Prostate gland (tissue), 2 donors: ENCODE measurements around the gene PRSS48. TPM values are rescaled to one million over a fixed set of nuclear protein-coding genes. Genes with fewer than 3 reads are reported as not detected.

Source experiments
- DNase-seq: peaks from one replicate; pipeline ENCODE4 v3.0.0-alpha.2; 2019; ENCODE audit warnings: low spot score
- H3K27ac ChIP-seq, 2 donors: fragments of 200-600 bp; sonication (generic); 2 replicates each; pipeline ENCODE4 v1.5.1; 2017 to 2019
- H3K27me3 ChIP-seq: fragments of 200-600 bp; sonication (generic); replicated peaks from 2 replicates; pipeline ENCODE4 v1.5.1; 2019; ENCODE audit not compliant: insufficient read depth
- H3K36me3 ChIP-seq, 2 donors: fragments of 200-600 bp; sonication (generic); 1 replicate in 1 of 2; 2 replicates in 1 of 2; pipeline versions ENCODE4 v1.5.1 to v1.8.1; 2017 to 2019
- H3K4me1 ChIP-seq: fragments of 200-600 bp; sonication (generic); replicated peaks from 2 replicates; pipeline ENCODE4 v1.5.1; 2019
- H3K4me3 ChIP-seq, 2 donors: fragments of 200-600 bp; sonication (generic); 2 replicates each; pipeline ENCODE4 v1.5.1; 2017 to 2019
- H3K9me3 ChIP-seq: fragments of 200-600 bp; sonication (generic); 2 replicates; pipeline ENCODE4 v1.5.1; 2017
- CTCF ChIP-seq, 4 experiments: fragments of 200-600 bp in 2 of 4; fragments of 450-650 bp in 2 of 4; sonication (generic) in 2 of 4; IDR thresholded peaks; 1 replicate in 3 of 4; 2 replicates in 1 of 4; pipeline ENCODE4 v1.5.1; 2016 to 2019; ENCODE audit warnings: antibody characterized with exemption in 4 of 4, mild to moderate bottlenecking in 2 of 4, moderate library complexity in 2 of 4
- POLR2A ChIP-seq: fragments of 450-650 bp; IDR thresholded peaks from one replicate; pipeline ENCODE4 v1.6.1; 2016; ENCODE audit warnings: antibody characterized with exemption, mild to moderate bottlenecking
- POLR2AphosphoS5 ChIP-seq: sonication (generic); formaldehyde crosslinking; IDR thresholded peaks from one replicate; pipeline ENCODE4 v1.6.1; 2017; ENCODE audit warnings: antibody characterized with exemption
- WGBS: methylation state at CpG from one replicate; pipeline ENCODE4 v1.1.5; 2018; 5-methylcytosine and 5-hydroxymethylcytosine counted together
- intact Hi-C: fragments of 100-400 bp; cut with DNase I; formaldehyde crosslinking; loops from one replicate; pipeline ENCODE4 v1.14.2; 2022
- small RNA-seq, 2 donors: library from RNA; depleted of rRNA; stranded (forward); fragments of <200 nt; gene quantifications; one replicate each; pipeline ENCODE3, GENCODE V24; 2016
- total RNA-seq, 2 donors: library from RNA; depleted of rRNA; stranded (reverse); fragments of >200 nt; gene quantifications; one replicate each; pipeline ENCODE4 v1.1.0, GENCODE V29; 2016

PRSS48 gene
- total RNA-seq, 2 donors from 2014 or later: not detected

GRCh38 chr4:151331276-151332042, 54.5 kb downstream of the PRSS48 start:
- Histone ChIP-seq H3K9me3 (no peaks in the 10 kb centered on the region), H3K36me3 (no peaks in the 10 kb centered on the region), H3K4me1 (no peaks in the 10 kb centered on the region), H3K27me3 (no peaks in the 10 kb centered on the region), H3K4me3 (no peak overlapping the region), H3K27ac (no peak overlapping the region)
- intact Hi-C loops: no loop called here
- WGBS: 79% methylated on average over 1 of the region's 1 CpG
- DNase-seq: no peak
- TF ChIP-seq POLR2AphosphoS5: no peak
- no peak for TF ChIP-seq POLR2A
- TF ChIP-seq CTCF (IDR thresholded peaks at IDR 0.05): no peak

GRCh38 chr4:151339467-151339866, 62.5 kb downstream of the PRSS48 start:
- Histone ChIP-seq H3K9me3 (no peaks in the 10 kb centered on the region), H3K4me1 (no peaks in the 10 kb centered on the region), H3K36me3 (no peaks in the 10 kb centered on the region), H3K27ac (no peak overlapping the region), H3K4me3 (no peak overlapping the region), H3K27me3 (no peaks in the 10 kb centered on the region)
- DNase-seq: no peak
- intact Hi-C loops: no loop called here
- 94% methylated on average over 2 of the region's 2 CpGs for WGBS
- TF ChIP-seq POLR2A (no peak), POLR2AphosphoS5 (no peak), CTCF (IDR thresholded peaks at IDR 0.05) (no peak)

- H3K27ac ChIP-seq: no peak overlapping the region
- 79% methylated on average over 5 of the region's 5 CpGs for WGBS
- intact Hi-C loops: no loop called here
- no peak for DNase-seq
- H3K36me3 ChIP-seq: no peaks in the 10 kb centered on the region
- no peaks in the 10 kb centered on the region for H3K9me3 ChIP-seq
- H3K4me1 ChIP-seq: no peaks in the 10 kb centered on the region
- no peaks in the 10 kb centered on the region for H3K27me3 ChIP-seq
- no peak for TF ChIP-seq POLR2A
- TF ChIP-seq POLR2AphosphoS5: no peak
- H3K4me3 ChIP-seq: no peak overlapping the region
Observed at GRCh38 chr4:151340751-151341385, 63.9 kb downstream of the PRSS48 start.

Small RNA genes within 50 kb of the gene (small RNA-seq; reads per million reads assigned to genes)
- gene AC104819.2 (0 reads per million in 2 donors), gene RNU6-1282P (0 reads per million in 2 donors)

Other genes starting within 250 kb of the PRSS48 start
- gene RPS3A, start 177.5 kb upstream of the PRSS48 start, total RNA-seq: 1,000 to 10,000 TPM; 1,494 to 4,548 TPM
- gene SH3D19, start 48.4 kb downstream of the PRSS48 start, total RNA-seq: 10 to 100 TPM; 27.1 to 61.1 TPM
- 10 to 100 TPM; 20.2 to 22.1 TPM for gene FHIP1A, start 132.0 kb downstream of the PRSS48 start, total RNA-seq